ENCODE results near the gene KCNQ2.

The KCNQ2 gene

DNA sequence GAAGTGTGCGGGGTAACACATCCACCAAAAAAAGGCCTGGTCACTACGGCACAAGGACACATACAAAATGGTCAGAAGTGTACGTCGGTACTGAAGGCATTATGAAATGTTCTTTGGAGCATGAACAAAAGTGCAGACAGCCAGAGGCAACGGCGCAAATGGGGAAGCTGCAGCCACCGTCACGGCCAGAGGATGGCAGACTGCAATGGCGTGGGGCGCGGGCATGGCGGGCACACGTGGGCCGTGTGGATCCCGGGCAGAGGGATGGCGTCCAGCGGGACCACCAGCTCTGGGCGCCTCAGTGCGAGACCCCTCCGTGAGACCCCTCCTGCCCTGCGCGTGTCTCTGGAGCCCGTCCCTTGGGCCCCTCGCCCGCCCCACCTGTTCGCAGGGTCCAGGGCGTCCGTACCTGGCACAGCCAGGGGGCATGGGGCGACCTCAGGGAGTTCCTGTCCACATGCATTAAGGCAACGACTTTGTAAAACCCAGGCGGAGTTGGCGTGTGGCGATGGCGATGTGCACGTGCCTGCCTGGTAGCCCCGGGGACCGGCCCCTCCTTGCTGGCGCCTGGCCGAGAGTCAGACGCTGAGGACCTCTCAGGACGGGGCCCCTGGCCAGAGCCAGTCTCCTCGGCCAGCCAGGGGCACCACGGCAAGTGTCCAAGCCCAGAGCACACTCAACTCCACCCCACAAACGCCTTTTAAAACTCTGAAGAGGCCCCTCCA is 71.8 kb downstream of the KCNQ2 start:
- no peak for DNase-seq

DNA sequence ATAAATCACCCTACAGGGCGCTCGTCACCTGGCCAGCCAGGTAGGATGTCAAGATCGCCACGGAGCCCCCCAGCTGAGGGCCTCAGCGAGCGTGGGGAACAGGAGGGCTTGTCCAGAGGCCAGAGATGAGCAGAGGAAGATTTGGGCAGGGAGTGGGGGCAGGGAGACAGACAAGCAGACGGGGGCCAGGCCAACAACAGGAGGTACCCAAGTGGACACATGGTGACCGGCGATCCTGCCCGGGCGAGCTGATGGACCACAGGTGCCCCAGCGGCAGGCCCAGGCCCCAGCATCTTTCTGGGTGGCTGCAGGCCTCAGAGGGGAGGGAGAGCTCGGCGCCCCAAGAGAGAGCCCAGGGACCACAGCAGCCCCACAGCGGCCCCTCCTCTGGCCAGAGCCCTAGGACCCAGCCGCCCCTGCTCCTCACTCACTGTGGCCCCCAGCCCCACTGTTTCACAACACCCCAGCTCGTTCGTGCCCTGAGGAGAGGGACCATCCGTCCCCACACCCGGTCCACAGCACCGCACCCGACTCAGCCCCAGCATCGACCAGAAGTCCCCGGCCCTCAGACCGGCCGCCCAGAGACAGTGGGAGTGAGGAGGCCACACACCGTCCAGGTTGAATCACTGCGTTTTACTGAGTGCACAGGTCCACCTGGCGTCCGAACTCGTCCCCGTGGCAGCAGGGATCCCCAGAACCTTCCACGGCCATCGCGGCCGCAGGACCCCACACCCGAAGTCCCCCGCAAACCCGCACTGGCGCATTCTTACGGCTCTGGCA is 72.7 kb downstream of the KCNQ2 start:
- no peak for DNase-seq

DNA sequence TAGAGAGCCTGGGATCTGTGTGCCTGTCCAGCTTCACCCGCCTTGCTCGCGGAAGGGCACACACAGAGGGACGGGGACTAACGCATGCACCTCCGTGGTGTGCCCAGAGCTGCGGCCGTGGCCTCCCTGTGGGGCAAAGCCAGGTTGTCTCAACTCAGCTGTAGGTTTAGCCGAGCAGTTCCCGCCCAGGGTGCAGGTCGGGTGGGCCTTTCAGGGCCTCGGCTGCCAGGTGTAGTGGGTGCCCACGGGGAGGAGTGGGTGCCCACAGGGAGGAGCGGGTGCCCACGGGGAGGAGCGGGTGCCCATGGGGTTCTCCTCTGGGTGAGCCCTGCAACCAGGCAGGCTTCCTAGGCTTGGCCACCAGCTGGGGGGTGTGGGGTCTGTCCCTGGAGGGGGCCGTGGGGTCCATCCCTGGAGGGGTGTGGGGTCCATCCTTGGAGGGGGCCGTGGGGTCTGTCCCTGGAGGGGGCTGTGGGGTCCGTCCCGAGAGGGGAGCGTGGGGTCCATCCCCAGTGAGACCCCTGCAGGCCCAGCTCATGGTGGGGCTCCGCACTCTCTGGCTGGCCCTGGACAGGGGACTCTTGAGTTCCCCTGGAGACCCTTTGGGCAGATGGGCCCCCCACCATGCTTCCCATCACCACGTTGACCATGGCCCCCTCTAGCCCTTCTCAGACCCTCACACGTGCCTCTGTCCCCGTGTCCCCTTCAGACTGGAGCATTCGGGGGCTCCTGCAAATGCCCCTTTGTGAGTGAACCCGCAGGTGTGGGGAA is 73.5 kb downstream of the KCNQ2 start:
- DNase-seq = no peak

DNA sequence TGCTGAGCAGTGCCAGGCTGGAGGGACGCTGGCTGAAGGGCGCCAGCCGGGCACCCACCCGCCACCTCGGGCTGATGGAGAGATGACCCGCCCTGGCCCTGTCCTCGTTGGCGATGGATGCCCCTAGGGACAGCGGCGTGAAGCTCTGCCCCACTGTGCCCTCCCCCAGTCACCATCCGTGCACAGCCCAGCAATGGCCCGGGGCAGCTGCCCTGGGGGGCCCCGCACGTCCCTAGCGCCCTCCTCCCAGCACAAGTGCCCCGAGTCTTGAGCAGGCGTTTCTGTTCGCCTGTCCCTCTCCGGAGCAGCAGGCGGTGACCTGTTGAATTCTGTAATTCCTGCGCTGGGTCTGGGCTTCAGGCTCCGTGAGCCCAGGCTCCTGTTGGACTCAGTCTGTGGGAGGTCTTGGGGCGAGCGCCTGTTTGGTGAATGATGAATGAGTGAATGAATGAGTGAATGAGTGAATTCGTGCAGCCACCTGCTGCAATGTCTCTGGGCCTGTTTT is 74.5 kb downstream of the KCNQ2 start:
- no peak for DNase-seq

DNA sequence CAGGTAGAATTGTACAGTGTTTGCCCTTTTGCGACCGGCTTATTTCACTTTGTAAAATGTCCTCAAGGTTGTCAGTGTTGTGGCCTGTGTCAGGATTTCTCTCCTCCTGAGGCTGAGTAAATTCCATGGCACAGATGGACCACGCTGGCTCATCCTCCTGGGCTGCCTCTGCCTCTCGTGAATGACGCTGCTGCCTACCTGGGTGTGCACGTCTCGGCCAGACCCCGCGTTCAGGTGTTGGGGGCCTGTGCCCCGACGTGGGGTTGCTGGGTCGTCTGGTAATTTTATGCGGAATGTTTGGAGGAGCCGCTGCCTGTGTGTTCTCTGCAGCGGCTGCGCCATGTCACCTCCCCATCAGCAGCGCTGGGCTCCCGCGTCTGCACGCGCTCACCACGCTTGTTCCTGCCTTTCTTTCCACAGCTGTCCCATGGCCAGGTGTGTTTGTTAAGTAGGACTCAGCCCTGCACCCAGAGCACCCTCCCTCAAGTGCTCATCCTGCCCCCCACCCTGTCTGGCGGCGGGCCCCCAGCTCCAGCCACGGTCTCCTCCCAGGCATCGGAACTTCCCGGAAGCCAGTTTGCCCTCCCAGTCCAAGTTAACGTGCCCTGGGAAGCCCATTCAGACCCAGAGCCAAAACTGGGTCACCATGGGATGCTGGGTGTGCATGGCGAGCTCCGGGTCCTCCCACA is 75.2 kb downstream of the KCNQ2 start:
- no peak for DNase-seq

DNA sequence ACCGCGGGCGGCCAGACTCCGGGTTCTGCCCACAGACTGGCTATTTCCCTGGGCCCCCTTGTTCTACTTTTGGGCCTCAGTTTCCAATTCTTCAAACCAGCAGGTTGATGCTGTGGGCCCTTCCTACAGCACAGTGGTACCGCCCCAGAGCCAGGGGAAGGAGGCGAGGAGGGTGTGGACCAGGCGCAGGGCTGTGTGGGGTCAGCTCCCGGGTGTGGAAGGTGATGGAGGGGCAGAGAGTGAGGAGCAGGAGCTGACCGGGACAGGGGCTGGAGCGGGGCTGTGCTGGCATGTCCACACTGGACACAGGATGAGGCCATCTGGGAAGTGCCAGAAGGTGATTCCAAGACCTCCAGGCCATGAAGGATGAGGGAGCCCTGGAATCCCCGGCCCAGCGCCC is 76.2 kb downstream of the KCNQ2 start:
- no peak for DNase-seq

DNA sequence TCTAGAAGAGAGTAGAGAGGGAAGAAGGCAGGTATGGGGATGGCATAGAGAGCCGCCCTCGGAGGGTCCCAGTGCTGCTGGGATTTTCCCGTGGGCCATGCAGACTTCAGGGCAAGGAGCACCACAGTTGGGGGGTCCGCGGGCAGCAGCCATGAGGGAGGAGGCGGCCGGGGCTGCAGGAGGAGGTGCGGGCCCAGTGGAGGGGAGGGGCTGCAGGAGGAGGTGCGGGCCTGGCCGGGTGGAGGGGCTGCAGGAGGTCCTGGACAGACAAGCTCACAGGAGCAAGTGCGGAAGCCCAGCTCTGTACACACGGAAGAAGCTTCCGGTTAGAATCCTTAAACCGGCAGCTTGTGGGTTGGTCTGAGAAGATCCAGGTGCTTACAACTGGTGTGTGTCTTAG is 76.7 kb downstream of the KCNQ2 start:
- DNase-seq = no peak

DNA sequence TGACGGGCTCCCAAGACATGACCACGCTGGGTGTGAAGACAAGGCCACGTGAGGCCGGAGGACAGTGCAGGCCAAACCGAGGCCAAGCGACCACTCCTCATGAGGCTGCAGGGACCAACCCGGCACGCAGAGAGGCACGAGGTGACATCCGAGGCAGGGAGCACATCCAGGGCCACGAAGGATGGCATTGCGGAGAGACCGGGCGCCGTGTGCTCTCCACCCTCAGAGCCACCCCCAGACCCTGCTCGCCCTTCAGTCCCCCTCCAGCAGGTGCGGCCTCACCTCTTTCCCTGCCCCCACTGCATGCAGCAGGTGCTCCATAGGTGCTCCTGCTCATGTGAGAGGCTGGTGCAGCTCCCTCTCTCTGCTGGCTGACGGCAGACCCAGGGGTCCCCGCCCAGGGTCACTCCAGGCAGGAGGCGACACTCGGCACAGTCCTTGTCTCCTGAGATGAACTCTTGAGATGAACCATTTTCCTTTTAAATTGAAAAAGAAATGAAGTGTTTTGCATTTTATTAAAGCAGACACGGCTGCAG is 77.5 kb downstream of the KCNQ2 start:
- DNase-seq = no peak

DNA sequence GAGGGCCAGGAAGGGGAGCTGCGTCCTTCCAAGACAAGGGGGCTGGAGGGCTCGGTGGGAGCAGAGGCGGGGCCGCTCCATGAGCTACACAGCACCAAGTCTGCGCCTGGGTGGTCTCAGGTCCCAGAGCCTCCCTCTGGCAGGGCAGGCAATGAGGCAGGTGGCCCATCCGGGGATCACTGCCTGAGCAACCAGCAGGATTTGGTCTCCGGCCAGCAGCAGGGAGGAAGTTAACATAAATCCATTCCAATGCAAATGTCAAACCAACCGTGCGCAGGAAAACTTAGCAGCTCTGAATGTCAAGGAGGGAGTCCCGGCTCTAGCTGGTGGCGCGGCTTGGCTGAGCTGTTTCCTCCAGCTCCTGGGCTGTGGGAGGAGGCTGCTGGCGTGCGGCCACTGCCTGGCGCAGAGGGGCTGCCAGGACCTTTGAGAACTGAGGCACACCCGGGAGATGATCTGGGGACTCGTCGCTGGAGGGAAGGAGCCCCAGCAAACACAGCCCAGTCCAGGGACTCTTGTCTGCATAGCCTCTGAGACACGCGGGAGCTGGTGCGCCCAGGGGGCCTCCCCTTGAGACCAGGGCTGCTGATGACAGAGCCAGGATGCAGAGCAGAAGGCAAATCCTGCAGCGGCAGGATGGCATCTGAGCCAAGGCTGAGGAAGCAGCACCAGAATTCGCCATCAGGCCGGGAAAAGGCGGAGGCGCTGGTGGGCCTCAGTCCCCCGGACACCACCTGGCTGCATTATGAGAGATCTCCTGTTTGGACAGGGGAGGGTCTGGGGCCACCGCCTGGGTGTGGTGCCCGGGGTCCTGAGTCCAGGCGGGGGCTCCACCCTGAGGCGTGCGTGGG is 78.2 kb downstream of the KCNQ2 start:
- DNase-seq = no peak

DNA sequence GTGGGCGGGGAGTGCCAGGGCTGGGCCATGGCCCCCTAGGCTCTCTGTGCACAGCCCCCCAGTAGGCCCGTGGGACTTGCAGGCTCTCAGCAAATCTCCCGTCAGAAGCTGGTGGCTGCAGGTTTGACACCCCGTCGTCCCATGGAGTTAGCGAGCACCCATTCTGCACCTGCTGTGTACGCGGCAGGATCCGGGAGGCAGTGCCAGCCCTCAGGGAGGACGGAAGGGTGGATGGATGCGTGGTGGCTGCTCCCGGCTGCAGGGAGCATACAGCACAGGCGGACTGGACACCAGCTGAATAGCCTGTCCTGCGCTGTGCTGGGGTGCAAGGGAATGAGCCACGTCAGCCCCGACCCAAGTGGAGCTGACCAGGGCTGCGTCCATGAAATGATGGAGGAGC is 78.9 kb downstream of the KCNQ2 start:
- DNase-seq = no peak

DNA sequence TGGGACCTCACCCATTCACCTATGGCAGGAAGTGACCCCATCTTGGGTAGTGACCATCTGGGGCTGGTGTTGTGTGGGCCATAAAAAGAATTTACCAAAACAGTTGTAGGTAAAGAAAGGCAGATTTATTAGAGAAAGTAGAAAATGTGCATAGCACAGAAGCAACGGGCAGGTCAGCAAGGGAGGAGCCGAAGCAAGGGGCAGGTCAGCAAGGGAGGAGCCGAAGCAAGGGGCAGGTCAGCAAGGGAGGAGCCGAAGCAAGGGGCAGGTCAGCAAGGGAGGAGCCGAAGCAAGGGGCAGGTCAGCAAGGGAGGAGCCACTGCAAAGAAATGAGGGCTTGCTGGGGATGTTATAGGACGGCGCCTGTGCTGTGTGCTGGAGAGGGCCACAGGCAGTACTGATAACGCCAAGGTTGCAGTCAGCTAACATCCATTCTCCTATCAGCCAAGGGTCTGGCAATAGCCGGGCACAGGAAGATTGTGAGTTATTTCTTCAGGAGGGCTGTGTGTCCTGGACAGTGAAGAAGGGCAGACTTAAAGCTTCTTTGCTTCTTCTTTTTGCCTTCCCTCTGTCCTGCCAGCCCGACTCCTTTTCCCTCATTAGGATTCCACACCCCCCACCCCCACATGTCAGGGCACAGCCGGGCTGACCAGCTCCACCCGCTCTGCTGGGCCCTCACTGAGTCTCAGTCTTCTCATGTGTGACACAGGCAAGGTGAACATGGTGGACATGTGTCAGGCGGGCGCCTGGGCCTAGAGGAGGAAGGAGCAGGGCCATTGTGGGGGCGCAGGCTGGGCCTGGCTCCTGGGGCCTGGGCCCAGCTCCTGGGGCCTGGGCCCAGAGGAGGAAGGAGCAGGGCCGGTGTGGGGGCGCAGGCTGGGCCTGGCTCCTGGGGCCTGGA is 79.7 kb downstream of the KCNQ2 start:
- DNase-seq = no peak

DNA sequence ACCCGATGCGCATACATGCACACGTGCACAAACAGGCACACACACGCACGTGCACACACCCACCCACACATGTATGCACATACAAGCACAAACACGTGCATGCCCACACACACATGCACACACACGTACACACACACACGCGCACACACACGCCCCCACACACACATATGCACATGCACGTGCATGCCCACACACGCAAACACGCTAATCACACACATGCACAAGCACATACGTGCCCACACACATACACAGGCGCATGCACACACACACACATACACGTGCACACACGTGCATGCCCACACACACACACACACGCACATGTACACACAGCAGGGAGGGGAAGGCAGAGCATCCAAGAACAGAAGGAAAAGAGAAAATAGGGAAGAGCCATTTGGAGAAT is 84.5 kb downstream of the KCNQ2 start:
- DNase-seq = no peak

DNA sequence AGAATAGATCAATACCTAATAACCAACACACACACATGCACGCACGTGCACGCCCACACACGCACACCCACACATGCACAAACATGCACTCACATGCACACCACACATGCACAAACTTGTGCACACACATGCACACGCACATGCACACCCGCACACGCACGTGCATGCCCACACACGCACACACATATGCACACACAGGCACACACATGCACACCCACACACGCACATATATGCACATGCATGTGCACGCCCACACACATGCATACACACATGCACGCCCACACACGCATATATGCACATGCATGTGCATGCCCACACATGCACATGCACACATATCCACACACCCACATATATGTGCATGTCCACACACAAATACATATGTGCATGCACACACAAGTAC is 85.1 kb downstream of the KCNQ2 start:
- no peak for DNase-seq

DNA sequence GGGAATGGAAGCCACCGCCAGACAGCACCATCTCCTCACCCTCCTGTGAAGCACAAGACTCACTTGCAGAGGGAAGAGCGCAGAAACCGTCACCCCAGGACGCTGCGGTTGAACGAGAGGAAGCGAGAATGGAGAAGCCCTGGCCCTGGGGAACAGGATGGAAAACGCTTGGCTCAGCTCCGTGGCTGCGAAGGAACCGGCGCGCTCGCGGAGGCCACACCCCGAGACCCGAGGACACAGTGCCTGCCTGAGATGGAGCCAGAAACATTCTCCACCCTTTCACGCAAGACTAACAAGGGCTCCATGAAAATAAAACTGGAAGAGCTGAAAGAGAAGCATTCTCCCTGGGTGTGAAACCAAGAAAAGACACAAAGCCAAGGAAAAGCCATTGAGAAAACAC is 86.0 kb downstream of the KCNQ2 start:
- DNase-seq = no peak

DNA sequence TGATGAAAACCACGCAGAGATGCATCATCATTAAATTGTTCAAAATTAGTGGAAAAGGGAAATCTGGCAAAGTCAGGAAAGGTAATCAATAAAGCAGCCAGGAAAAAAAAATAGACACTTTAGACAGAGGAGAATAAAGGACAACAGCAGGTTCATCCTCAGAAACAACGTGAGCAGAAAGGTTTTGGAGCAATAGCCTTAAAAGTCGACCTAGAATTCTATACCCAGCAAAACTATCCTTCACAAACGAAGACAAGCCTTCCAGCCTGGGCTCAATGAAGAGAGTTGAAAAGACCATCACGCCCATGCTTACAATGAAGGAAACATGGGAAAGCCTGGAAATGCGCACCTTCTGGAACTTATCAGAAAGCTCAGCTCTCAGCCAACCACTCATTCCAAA is 86.6 kb downstream of the KCNQ2 start:
- DNase-seq = no peak

DNA sequence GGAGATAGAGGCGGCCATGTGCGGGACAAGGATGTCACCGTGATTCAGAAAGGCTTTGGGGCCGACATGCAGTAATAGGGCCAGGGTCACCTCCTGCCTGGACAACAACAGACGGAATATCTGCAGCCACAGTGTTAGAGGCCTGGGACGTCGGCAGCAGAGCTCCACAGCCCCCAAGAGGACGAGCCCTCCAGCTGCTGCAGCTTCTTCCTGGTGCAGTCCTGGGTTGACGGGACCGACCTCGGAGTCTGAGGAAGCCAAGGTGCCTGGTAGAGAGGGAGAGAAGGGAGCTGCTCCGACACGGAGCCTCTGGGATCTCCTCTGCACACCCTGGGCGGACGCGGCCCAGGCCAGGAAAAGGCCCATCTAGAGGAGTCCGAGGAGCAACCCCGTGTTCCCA is 88.1 kb downstream of the KCNQ2 start:
- no peak for DNase-seq

DNA sequence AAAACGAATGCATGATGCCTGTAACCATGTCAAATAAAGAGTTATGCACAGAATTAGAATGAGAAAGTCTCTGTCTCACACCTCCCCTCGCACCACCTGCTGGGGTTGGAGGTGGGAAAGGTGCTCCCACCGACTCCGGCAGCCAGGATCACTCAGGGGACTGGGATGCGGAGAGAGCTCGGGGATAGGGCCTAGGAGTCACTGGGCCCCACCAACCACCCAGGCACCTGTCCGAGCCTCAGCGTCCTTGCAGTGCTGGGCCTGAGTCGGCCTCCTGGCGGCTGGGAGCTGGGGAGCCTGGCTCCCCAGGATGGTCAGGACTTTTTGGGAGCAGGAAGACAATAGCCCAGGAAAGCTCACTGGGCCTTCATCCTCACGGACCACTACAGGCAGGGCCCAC is 88.9 kb downstream of the KCNQ2 start:
- no peak for DNase-seq

DNA sequence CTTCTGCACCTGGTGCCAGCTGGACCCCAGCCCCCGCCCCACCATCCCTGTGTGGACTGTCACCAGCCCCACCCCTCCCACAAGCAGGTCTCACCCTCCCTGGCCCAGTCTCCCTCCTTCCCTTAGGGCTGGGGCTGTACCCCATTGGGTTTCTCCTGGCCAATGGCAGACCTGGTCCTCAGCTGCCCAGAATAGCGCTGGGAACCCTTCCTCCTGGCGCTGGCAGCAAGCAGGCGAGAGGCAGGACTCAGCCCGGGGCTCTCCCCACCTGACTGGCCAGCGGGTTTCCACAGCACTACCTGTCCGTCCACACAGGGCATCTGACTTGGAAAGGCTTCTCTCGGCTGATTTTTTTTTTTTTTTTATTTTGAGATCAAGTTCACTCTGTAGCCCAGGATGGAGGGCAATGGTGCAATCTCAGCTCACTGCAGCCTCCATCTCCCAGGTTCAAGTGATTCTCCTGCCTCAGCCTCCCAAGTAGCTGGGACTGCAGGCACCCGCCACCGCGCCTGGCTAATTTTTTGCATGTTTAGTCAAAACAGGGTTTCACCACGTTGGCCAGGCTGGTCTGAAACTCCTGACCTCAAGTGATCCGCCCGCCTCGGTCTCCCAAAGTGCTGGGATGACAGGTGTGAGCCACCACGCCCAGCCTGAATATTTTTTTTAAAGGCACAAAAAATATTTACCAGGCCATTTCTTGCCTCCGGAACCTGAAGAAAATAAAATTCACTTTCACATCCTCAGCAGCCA is 89.7 kb downstream of the KCNQ2 start:
- DNase-seq = no peak

DNA sequence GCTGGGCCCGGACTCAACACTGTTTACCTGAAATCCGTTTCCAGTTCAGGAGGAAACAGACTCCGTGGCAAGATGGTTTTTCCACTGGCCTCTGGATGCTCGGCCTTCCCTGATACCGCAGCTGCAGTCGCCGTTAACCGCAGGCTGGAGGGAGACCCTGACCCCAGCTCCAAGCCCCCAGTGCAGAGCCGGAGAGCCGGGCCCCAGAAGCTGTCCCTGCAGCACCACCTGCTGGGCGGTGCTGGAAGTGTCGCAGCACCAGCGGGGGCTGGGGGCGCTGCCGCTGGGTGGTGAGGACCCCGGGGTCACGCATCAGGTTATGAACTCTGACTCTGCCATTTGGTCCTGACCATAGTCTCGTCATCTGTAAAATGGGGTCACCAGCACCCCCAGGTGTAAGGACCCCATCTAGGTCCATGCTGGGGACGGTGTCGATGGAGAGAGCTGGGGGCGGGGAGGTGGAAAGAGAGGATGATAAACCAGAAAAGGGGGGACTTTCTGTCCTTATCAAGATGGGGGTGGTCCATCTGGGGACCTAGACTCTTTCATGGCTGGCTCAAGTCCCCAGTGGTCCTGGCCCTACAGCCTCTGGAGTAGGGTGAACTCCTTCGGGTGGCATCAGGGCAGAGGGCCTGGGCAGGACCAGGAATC is 90.5 kb downstream of the KCNQ2 start:
- DNase-seq = peak; percentile 25

All from CD4-positive, alpha-beta T cell treated with Interleukin-10 for 1 hour (primary cell).